ENCODE measurements around the gene TBC1D22B. TPM values are rescaled to one million over a fixed set of nuclear protein-coding genes. Genes with fewer than 3 reads are reported as not detected.

Gene TBC1D22B
- total RNA-seq, 1 donor from 2014 or later = 5.8 TPM

GRCh38 chr6:37239950-37240713 lies 17.4 kb upstream of the TBC1D22B start:
- DNase-seq = peak; percentile 94

- no peak for DNase-seq
Measured at GRCh38 chr6:37241131-37241530, 16.4 kb upstream of the TBC1D22B start.

- no peak for DNase-seq
Measured at GRCh38 chr6:37241775-37242428, 15.7 kb upstream of the TBC1D22B start.

DNA sequence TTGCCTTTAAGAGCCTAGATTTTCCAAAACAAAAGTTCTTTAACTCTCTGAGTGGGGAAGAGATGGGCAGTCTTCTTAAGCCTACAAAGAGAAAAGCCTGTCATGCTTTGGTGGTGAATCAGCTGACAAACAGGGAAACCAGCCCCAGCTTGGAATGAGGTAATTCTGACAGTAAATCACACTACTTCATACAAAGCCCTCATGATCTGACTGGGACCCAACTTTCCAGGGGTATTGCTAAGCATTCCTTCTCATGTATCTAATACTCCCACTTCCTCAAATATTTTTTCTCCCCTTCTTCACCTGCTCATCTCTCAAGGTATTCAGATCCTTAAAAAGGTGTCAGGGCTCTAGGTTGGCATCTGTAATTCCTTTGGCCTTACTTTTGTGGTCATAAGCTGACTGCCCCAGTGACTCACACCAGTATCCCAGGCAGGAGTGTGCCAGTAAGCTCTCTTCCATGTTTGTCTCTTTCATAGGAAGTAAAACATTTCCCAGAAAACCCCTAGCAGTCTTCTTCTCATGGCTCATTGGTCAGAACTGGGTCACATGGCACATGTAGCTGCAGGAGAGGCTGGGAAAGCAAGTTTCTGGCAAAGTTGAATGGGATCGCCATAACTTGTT lies 15.0 kb upstream of the TBC1D22B start:
- DNase-seq = peak; percentile 67

DNA sequence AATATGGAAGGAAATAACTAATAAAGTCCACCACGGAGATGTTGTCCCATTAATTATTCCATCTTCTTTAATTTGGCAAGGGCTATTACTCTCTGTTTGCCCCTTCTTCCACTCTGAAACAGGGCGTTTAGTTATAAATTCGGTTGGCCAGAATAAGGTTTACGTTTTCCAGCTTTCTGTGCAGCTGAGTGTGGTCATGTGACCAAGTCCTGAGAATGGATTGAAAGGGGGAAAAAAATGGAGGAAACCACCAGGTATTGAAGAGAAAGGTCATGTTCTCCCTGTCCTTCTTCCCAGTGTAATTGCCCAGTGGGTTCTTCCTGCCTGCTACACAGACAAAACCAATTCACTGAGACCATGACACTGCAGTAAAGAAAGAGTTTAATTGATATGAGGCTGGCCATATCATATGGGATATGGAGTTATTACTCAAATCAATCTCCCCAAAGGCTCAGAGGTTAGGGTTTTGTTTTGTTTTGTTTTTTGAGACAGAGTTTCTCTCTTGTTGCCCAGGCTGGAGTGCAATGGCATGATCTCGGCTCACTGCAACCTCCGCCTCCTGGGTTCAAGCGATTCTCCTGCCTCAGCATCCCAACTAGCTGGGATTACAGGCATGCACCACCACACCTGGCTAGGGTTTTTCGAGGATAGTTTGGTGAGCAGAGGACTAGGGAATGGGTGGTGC lies 14.3 kb upstream of the TBC1D22B start:
- DNase-seq = no peak

DNA sequence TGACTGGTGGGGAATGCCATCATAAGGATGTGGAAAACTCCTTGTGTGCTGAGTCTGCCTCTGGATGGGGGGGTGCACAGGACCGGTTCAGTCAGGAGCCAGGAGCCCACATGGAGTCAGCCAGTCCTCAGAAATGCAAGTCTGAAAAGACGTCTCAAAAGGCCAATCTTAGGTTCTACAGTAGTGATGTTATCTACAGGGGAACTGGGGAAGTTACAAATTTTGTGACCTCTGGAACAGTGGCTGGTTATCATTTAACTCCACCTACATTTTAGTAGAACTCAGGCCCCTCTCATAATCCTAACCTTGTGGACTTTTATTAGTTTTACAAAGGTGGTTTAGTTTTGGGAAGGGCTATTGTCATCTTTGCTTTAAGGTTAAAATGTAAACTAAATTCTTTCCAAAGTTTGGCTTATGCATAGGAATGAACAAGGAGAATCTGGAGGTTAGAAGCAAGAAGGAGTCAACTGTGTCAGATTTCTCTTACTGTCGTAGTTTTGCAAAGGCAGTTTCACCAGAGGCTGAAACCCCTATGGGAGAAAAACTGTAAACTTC lies 13.7 kb upstream of the TBC1D22B start:
- no peak for DNase-seq

DNA sequence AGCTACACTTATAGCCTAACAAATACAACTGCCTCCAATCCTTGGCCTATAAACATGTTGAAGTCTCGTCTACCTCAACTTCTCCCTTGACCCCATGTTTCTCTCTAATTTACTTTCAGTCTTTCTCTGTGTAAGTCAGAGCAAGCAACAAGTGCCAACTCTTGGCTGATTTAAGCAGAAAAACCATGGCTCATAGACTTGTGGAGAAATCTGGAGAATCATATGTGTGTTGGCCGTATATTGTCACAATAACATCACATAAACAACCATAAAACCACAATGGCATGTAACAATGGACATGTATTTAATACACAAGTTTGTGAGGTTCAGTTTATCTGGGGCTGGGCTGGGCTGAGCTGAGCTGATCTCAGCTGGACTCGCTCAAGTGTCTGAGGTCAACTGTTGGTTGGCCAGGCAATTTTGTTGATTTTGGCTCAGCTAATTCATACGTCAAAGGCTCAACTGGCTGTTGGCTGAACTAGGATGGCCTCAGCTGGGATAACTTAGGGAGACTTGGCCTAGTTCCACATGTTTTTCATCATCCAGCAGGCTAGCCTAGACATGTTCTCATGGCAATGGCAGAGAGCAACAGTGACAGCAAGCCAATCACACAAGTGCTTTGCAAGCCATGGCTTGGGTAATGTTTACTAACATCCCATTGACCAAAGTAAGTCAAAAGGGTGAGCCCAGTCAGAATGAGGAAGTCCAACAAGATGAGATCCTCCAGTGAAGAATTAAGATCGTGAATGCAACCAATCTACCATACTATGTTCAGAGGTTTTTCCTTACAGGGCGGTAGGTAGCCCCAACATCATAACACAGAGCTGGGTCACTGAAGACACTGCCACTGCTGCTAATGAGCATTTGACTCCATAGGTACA lies 12.9 kb upstream of the TBC1D22B start:
- peak; percentile 98 for DNase-seq

- no peak for DNase-seq
Measured at GRCh38 chr6:37251211-37251780, 6.3 kb upstream of the TBC1D22B start.

DNA sequence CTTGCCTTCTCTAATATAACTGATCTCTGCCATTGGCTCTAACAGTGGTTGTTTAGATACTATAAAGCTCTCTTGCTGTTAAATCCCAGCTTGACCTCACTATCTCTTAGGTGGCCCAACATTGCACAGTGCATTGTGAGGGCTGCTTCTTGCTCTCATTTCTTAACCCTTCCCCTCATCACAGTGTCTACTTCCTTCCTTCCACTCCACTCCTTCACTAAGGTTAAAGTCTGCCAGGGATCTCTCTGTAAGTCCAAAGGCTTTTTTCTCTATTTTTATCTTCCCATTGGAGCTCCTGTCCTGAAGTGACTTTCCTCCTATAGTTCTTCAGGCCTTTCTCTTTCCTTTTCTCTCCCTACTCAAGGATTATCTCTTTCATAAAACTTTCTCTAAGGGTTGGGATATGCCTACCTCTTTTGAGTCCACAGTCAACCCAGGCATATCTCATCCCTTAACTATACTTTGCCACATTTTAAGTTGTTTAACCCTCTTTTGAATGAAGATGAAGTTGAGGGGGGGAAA lies 4.0 kb upstream of the TBC1D22B start:
- DNase-seq = no peak

DNA sequence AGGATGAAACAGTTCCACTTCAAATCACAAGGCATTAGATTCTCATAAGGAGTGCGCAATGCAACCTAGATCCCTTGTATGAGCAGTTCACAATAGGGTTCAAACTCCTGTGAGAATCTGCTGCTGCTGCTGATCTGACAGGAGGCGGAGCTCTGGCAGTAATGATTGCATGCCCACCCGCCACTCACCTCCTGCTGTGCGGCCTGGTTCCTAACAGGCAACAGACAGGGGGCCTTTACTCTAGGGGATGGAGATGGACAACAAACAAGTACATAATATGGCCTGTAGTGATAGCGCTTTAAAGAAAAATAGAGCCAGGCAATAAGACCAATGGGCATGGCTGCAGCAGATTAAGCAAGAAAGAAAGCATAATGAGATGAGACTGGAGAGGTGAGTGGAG lies 2.7 kb upstream of the TBC1D22B start:
- no peak for DNase-seq

- DNase-seq = no peak
Measured at GRCh38 chr6:37256692-37257319, 766 bp upstream of the TBC1D22B start.

GRCh38 chr6:37257320-37257633 lies 295 bp upstream of the TBC1D22B start:
- no peak for DNase-seq

DNA sequence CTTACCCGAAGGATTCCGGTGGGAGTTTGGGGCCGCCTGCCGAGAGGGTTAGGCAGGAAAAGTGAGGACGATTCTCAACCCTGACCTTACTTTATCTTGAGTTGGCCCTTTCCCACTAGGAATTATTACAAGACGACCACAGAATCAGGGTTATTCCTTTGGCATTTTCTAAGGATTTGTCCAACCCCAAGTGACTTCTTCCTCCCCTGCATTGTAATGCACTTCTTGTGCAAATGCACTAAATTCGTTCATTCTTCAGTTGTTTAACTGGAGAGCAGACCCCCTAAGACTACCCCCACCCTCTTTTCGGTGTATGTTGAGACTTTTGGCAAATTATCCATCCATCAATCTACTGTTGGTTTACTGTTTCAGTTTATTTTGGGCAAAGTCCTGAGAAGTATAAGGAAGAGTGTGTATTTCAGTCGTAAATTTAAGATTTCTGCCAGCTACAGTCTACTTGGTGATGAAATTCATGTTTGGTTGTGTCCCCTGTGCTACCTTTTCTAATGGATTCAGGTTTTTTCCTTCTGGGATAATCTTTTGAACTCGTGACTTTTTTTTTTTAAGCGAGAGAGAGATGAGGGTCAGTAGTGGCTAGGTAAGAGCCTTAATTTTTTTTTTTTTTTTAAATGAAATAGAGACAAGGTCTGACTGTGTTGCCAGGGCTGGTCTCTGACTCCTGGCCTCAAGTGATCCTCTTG lies 983 bp downstream of the TBC1D22B start:
- DNase-seq = no peak

DNA sequence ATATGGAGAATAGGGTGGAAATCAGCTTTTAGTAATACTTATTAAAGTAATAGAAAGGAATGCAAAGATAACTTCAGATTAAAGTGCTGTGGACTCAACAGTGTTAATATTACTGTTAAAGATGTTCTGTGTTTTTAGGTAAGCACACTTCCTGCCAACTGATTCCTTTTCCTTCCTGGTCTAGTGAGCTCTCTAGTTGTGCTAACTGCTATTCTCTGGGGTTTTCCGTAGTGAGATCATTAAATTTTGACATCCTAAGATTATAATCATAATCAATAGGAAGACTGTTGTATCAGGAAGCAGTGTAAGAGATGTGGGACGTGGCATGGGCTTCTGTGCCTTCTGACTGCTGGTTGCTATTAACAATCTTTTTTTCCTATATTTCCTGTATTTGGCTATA lies 1.6 kb downstream of the TBC1D22B start:
- no peak for DNase-seq

DNA sequence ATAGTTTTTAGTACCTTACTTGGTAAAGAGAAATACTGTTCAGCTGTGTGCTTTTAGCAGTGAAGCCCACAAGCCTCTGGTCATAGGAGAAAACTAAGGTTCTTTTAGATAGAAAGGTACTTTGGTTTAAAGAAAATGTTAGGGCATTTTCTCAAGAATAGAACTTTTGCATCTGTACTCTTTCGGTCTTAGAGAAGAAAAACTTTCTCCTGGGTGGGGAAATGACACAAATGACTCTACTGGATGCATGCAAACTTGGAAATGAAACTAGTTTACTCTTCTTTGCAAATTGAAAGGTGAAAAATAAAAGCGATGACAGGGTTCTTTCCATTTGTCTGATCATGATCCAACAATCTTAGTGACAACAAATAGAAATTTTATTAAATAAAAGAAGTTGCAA lies 2.5 kb downstream of the TBC1D22B start:
- no peak for DNase-seq

- no peak for DNase-seq
Measured at GRCh38 chr6:37260444-37260843, 2.9 kb downstream of the TBC1D22B start.

GRCh38 chr6:37261198-37261597 lies 3.6 kb downstream of the TBC1D22B start:
- no peak for DNase-seq

GRCh38 chr6:37262446-37263026 lies 5.0 kb downstream of the TBC1D22B start:
- no peak for DNase-seq

- DNase-seq = no peak
Measured at GRCh38 chr6:37265001-37265400, 7.4 kb downstream of the TBC1D22B start.

GRCh38 chr6:37265860-37266259 lies 8.3 kb downstream of the TBC1D22B start:
- DNase-seq = no peak

Data from skin of body (tissue), 2 donors.